GM19463 (cell line): ENCODE measurements around the gene CLK3.

ENCODE experiments used
- ATAC-seq: cut with Tn5 transposase; IDR thresholded peaks from one replicate; pipeline ENCODE4 v1.9.1; 2021; ENCODE audit warnings: mild to moderate bottlenecking, moderate library complexity; ENCODE audit not compliant: unreplicated experiment

CLK3 gene

GRCh38 chr15:74676801-74677200 lies 61.2 kb downstream of the CLK3 start:
- no peak for ATAC-seq
